Thoracic aorta (tissue), 2 donors: ENCODE measurements around the gene PRKCZ. TPM values are rescaled to one million over a fixed set of nuclear protein-coding genes. Genes with fewer than 3 reads are reported as not detected.
"Not testable (repeated sequence)": the region's sequence is repeated elsewhere in the genome, so short reads cannot be mapped to it uniquely, and the experiment has no call there.

Experiments
- ATAC-seq: fragments of 150-250 bp; one replicate; pipeline ENCODE4 v1.8.0; 2017; ENCODE audit warnings: low read depth; ENCODE audit not compliant: insufficient number of reproducible peaks, low FRiP score
- DNase-seq: peaks from one replicate; pipeline ENCODE4 v3.0.0-alpha.2; 2020; ENCODE audit warnings: low spot score
- H3K27ac ChIP-seq, 2 donors: fragments of 200-600 bp; sonication (generic); 1 replicate in 1 of 2; 2 replicates in 1 of 2; pipeline ENCODE4 v1.5.1; 2016; ENCODE audit warnings: mild to moderate bottlenecking in 2 of 2, moderate library complexity in 2 of 2
- H3K27me3 ChIP-seq: fragments of 200-600 bp; sonication (generic); replicated peaks from 2 replicates; pipeline ENCODE4 v1.6.0; 2016; ENCODE audit warnings: mild to moderate bottlenecking; ENCODE audit not compliant: insufficient read depth
- H3K36me3 ChIP-seq: fragments of 200-600 bp; sonication (generic); one replicate; pipeline ENCODE4 v1.5.1; 2016
- H3K4me1 ChIP-seq, 2 donors: fragments of 200-600 bp; sonication (generic); 1 replicate in 1 of 2; 2 replicates in 1 of 2; pipeline versions ENCODE4 v1.5.1 to v1.6.0; 2016; ENCODE audit warnings: low read depth in 2 of 2, mild to moderate bottlenecking in 1 of 2; ENCODE audit not compliant: control insufficient read depth in 1 of 2
- H3K4me3 ChIP-seq: fragments of 200-600 bp; sonication (generic); 2 replicates; pipeline ENCODE4 v1.5.1; 2016; ENCODE audit warnings: mild to moderate bottlenecking
- H3K9me3 ChIP-seq: fragments of 200-600 bp; sonication (generic); 2 replicates; pipeline ENCODE4 v1.5.1; 2016
- total RNA-seq, 2 donors: library from RNA; depleted of rRNA; stranded (reverse); fragments of >200 nt; gene quantifications; one replicate each; pipeline versions ENCODE4 v1.1.0 to v1.2.3, GENCODE V29; 2016
- TF ChIP-seq, protein P1 (sequence below): fragments of 200-600 bp; sonication (generic); IDR thresholded peaks from one replicate; pipeline ENCODE4 v1.5.1; 2019; ENCODE audit warnings: antibody characterized with exemption

PRKCZ gene
- total RNA-seq, 2 donors from 2014 or later, result 0.68 TPM; not detected in 1

GRCh38 chr1:2137257-2138121 is 87.3 kb downstream of the PRKCZ start:
- no peak for DNase-seq
- H3K36me3 ChIP-seq, result no peaks in the 10 kb centered on the region
- H3K27me3 ChIP-seq, result no peaks in the 10 kb centered on the region
- ATAC-seq, result no peak
- TF ChIP-seq, protein P1, sequence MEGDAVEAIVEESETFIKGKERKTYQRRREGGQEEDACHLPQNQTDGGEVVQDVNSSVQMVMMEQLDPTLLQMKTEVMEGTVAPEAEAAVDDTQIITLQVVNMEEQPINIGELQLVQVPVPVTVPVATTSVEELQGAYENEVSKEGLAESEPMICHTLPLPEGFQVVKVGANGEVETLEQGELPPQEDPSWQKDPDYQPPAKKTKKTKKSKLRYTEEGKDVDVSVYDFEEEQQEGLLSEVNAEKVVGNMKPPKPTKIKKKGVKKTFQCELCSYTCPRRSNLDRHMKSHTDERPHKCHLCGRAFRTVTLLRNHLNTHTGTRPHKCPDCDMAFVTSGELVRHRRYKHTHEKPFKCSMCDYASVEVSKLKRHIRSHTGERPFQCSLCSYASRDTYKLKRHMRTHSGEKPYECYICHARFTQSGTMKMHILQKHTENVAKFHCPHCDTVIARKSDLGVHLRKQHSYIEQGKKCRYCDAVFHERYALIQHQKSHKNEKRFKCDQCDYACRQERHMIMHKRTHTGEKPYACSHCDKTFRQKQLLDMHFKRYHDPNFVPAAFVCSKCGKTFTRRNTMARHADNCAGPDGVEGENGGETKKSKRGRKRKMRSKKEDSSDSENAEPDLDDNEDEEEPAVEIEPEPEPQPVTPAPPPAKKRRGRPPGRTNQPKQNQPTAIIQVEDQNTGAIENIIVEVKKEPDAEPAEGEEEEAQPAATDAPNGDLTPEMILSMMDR, result no peak
- H3K4me3 ChIP-seq, result no peak overlapping the region
- peaks cover 0 to 13% of the 10 kb centered on the region in 2 donors for H3K4me1 ChIP-seq
- no peak overlapping the region for H3K27ac ChIP-seq
- no peaks in the 10 kb centered on the region for H3K9me3 ChIP-seq

DNA sequence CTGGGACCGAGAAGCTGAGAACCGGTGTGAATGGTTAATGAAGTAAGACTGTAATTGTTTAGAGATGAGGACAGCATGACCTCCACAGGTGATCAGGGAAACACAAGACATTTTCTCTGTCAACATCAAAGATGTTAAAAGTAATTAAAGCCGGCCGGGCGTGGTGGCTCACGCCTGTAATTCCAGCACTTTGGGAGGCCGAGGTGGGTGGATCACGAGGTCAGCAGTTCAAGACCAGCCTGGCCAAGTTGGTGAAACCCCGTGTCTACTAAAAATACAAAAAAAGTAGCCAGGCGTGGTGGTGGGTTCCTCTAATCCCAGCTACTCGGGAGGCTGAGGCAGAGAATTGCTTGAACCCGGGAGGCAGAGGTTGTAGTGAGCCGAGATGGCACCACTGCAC is 88.9 kb downstream of the PRKCZ start:
- H3K9me3 ChIP-seq, H3K27ac ChIP-seq, H3K27me3 ChIP-seq, H3K4me3 ChIP-seq, H3K36me3 ChIP-seq, ATAC-seq, H3K4me1 ChIP-seq, DNase-seq: not testable (repeated sequence)

- Histone ChIP-seq H3K4me3 (no peak overlapping the region), H3K36me3 (no peaks in the 10 kb centered on the region), H3K27ac (no peak overlapping the region), H3K27me3 (no peaks in the 10 kb centered on the region), H3K4me1 (no peaks in the 10 kb centered on the region), H3K9me3 (no peaks in the 10 kb centered on the region)
- TF ChIP-seq, protein P1, result no peak
- DNase-seq (no peak), ATAC-seq (no peak)
Observed at GRCh38 chr1:2141025-2141424, 90.8 kb downstream of the PRKCZ start.

- Histone ChIP-seq H3K9me3 (no peaks in the 10 kb centered on the region), H3K27me3 (no peaks in the 10 kb centered on the region), H3K27ac (no peak overlapping the region), H3K4me3 (no peak overlapping the region), H3K4me1 (no peaks in the 10 kb centered on the region), H3K36me3 (no peaks in the 10 kb centered on the region)
- DNase-seq (no peak), ATAC-seq (no peak)
- TF ChIP-seq, protein P1, result no peak
Observed at GRCh38 chr1:2143814-2144500, 93.7 kb downstream of the PRKCZ start.

- Histone ChIP-seq H3K4me1 (no peaks in the 10 kb centered on the region), H3K27me3 (no peaks in the 10 kb centered on the region), H3K9me3 (no peaks in the 10 kb centered on the region), H3K36me3 (no peaks in the 10 kb centered on the region), H3K27ac (no peak overlapping the region), H3K4me3 (no peak overlapping the region)
- DNase-seq, result no peak
- no peak for ATAC-seq
- TF ChIP-seq, protein P1, result no peak
Observed at GRCh38 chr1:2144501-2145090, 94.4 kb downstream of the PRKCZ start.
